ENCODE measurements around the gene PAX6.

PAX6 gene

DNA sequence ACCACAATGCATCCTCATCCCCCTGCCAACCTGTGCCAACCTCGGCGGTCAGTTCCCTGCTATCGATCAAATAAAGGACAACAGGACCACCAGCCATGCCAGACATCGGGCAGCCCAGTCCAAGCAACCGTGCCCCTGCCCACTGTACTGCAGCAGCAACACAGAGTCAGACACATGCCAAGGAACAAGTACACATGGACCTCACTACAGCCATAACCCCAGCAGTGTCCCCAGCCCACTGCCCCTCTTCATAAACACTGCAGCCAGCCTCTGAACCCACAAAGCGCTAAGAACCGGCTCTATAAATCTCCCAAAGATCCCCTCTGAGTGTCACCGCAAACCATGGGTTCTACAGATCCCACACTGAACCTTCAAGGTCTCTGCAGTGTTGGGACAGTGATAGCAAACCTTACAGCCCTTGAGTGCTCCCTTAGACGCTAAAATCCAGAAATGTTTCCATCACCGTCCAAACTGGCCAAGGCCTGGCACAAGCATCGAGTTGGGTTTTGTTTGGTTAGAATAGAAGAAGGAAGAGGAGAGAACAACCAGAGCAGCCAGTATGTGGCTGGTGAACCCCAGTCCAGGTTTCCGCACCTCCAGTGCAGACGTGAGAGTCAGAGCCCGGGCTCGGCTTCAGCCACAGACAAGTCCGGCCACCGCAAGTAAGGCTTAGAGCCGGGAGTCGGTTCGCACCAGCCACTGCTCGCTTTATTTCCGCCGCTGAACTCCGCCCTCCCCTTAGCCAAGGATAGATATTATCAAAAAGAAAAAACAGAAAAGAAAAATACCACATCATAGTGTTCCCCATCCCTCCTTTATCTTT lies 7.9 kb downstream of the PAX6 start:
- H3K27me3 ChIP-seq (ENCODE audit: insufficient read depth, low read depth): no peaks in the 10 kb centered on the region

DNA sequence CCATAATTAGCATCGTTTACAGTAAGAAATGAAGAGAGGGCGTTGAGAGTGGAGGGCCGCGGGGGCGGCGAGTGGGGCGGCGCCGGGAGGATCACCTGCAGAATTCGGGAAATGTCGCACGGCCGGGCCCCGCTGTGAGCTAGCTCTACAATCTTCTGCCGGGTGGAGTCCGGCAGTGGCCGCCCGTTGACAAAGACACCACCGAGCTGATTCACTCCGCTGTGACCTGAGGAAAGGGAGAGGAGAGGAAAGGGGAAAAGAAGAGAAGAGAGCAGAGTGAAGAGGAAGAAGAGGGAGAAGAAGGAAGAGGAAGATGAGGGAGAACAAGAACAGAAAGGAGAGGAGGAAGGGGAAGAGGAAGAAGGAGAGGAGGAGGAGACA lies 8.5 kb downstream of the PAX6 start:
- TF ChIP-seq, protein P1, sequence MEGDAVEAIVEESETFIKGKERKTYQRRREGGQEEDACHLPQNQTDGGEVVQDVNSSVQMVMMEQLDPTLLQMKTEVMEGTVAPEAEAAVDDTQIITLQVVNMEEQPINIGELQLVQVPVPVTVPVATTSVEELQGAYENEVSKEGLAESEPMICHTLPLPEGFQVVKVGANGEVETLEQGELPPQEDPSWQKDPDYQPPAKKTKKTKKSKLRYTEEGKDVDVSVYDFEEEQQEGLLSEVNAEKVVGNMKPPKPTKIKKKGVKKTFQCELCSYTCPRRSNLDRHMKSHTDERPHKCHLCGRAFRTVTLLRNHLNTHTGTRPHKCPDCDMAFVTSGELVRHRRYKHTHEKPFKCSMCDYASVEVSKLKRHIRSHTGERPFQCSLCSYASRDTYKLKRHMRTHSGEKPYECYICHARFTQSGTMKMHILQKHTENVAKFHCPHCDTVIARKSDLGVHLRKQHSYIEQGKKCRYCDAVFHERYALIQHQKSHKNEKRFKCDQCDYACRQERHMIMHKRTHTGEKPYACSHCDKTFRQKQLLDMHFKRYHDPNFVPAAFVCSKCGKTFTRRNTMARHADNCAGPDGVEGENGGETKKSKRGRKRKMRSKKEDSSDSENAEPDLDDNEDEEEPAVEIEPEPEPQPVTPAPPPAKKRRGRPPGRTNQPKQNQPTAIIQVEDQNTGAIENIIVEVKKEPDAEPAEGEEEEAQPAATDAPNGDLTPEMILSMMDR (conservative IDR thresholded peaks at IDR 0.05; ENCODE audit: low read depth, low read length): no peak
- H3K4me2 ChIP-seq: no peak overlapping the region
- H3K4me3 ChIP-seq (IDR thresholded peaks at IDR 0.05; ENCODE audit: insufficient read depth, low read depth, low read length): no peak overlapping the region
- H3K36me3 ChIP-seq (ENCODE audit: insufficient read depth): no peaks in the 10 kb centered on the region
- H3K27me3 ChIP-seq (ENCODE audit: insufficient read depth, low read depth): no peaks in the 10 kb centered on the region
- no peaks in the 10 kb centered on the region for H3K79me2 ChIP-seq (ENCODE audit: insufficient read depth, low read depth)
- H2AFZ ChIP-seq (ENCODE audit: low read depth): no peak overlapping the region
- no peaks in the 10 kb centered on the region for H3K4me1 ChIP-seq (ENCODE audit: low read depth, poor library complexity, severe bottlenecking)
- no peaks in the 10 kb centered on the region for H4K20me1 ChIP-seq (ENCODE audit: insufficient read depth)
- H3K9ac ChIP-seq: no peak overlapping the region
- H3K27ac ChIP-seq: no peak overlapping the region

More for the DNA sequence above, 7.9 kb downstream of the PAX6 start:
- Histone ChIP-seq H2AFZ (ENCODE audit: low read depth) (no peak overlapping the region), H3K36me3 (ENCODE audit: insufficient read depth) (no peaks in the 10 kb centered on the region), H3K4me3 (IDR thresholded peaks at IDR 0.05; ENCODE audit: insufficient read depth, low read depth, low read length) (no peak overlapping the region), H3K4me1 (ENCODE audit: low read depth, poor library complexity, severe bottlenecking) (no peaks in the 10 kb centered on the region), H3K4me2 (no peak overlapping the region), H3K27ac (no peak overlapping the region), H3K9ac (no peak overlapping the region), H4K20me1 (ENCODE audit: insufficient read depth) (no peaks in the 10 kb centered on the region), H3K79me2 (ENCODE audit: insufficient read depth, low read depth) (no peaks in the 10 kb centered on the region)
- TF ChIP-seq, protein P1 (conservative IDR thresholded peaks at IDR 0.05; ENCODE audit: low read depth, low read length): no peak

DNA sequence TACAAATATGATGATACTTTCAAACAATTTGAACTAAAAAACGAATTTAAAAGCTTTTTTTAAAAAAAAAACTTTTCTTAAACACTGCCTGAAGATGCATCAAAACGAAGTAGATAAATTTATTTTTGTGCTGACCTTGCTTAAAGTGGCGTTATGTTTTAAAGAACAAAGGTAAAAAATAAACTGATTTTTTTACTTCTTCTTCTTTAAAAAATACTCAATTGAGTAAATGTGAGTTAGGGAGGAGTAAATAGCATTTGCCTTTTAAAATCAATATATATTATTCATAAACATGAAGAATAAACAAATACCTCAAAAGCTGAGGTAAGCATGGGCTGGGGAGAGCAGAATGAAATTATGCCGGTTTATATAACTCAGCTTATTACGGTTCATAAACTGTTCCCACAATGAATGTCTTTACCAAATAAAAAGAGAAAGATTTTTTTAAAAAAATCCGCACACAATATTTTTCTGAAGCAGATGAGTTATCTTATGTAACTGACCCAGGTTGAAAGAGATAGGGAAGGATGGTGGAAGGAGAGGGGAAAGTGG lies 9.0 kb downstream of the PAX6 start:
- no peaks in the 10 kb centered on the region for H3K4me1 ChIP-seq (ENCODE audit: low read depth, poor library complexity, severe bottlenecking)
- TF ChIP-seq, protein P1 (conservative IDR thresholded peaks at IDR 0.05; ENCODE audit: low read depth, low read length): no peak
- H2AFZ ChIP-seq (ENCODE audit: low read depth): no peak overlapping the region
- H3K4me3 ChIP-seq (IDR thresholded peaks at IDR 0.05; ENCODE audit: insufficient read depth, low read depth, low read length): no peak overlapping the region
- no peak overlapping the region for H3K9ac ChIP-seq
- H3K79me2 ChIP-seq (ENCODE audit: insufficient read depth, low read depth): no peaks in the 10 kb centered on the region
- no peak overlapping the region for H3K27ac ChIP-seq
- no peaks in the 10 kb centered on the region for H4K20me1 ChIP-seq (ENCODE audit: insufficient read depth)
- H3K36me3 ChIP-seq (ENCODE audit: insufficient read depth): no peaks in the 10 kb centered on the region
- no peaks in the 10 kb centered on the region for H3K27me3 ChIP-seq (ENCODE audit: insufficient read depth, low read depth)
- H3K4me2 ChIP-seq: no peak overlapping the region

DNA sequence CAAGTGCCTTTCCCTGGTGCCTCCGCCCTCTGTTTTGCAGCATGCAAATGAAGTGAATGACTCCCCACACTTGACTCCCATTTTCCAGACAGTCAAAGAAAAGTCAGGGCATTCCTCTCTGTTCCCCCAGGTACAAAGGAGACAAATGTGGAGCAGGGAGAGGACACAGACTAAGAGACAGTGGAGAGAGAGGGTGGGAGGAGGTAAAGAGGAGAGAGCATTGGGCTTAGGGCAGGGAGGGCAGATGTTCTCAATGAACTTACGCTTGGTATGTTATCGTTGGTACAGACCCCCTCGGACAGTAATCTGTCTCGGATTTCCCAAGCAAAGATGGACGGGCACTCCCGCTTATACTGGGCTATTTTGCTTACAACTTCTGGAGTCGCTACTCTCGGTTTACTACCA lies 9.8 kb downstream of the PAX6 start:
- TF ChIP-seq, protein P1 (conservative IDR thresholded peaks at IDR 0.05; ENCODE audit: low read depth, low read length): no peak
- Histone ChIP-seq H3K27ac (no peak overlapping the region), H4K20me1 (ENCODE audit: insufficient read depth) (no peaks in the 10 kb centered on the region), H3K36me3 (ENCODE audit: insufficient read depth) (no peaks in the 10 kb centered on the region), H3K79me2 (ENCODE audit: insufficient read depth, low read depth) (no peaks in the 10 kb centered on the region), H2AFZ (ENCODE audit: low read depth) (no peak overlapping the region), H3K4me1 (ENCODE audit: low read depth, poor library complexity, severe bottlenecking) (no peaks in the 10 kb centered on the region), H3K4me2 (no peak overlapping the region), H3K9ac (no peak overlapping the region), H3K4me3 (IDR thresholded peaks at IDR 0.05; ENCODE audit: insufficient read depth, low read depth, low read length) (no peak overlapping the region), H3K27me3 (ENCODE audit: insufficient read depth, low read depth) (no peaks in the 10 kb centered on the region)

All from KMS-11 (cell line).